ENCODE data around the gene LCOR. TPM values are rescaled to one million over a fixed set of nuclear protein-coding genes. Genes with fewer than 3 reads are reported as not detected.

The LCOR gene
- total and polyA plus RNA-seq, 2 of the 13 experiments (the other 11 are each of a cell fraction or from before 2014, with no cell fraction given), result 12.4 to 23.7 TPM

- TF ChIP-seq, protein P1, sequence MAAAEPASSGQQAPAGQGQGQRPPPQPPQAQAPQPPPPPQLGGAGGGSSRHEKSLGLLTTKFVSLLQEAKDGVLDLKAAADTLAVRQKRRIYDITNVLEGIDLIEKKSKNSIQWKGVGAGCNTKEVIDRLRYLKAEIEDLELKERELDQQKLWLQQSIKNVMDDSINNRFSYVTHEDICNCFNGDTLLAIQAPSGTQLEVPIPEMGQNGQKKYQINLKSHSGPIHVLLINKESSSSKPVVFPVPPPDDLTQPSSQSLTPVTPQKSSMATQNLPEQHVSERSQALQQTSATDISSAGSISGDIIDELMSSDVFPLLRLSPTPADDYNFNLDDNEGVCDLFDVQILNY (CRISPR knock-in tag; conservative IDR thresholded peaks at IDR 0.05), result no peak
- TF ChIP-seq JUNB (CRISPR knock-in tag; IDR thresholded peaks at IDR 0.05; ENCODE audit: borderline replicate concordance) (no peak), ZNF589 (CRISPR knock-in tag; conservative IDR thresholded peaks at IDR 0.05) (no peak), ZNF619 (CRISPR knock-in tag; IDR thresholded peaks at IDR 0.05) (no peak), NR2F2 (IDR thresholded peaks at IDR 0.05; ENCODE audit: borderline replicate concordance, low read depth) (no peak), ZNF879 (CRISPR knock-in tag; IDR thresholded peaks at IDR 0.05) (no peak), MATR3 (CRISPR knock-in tag; IDR thresholded peaks at IDR 0.05) (no peak), MAFF (IDR thresholded peaks at IDR 0.05; ENCODE audit: low read depth, low read length) (peak; percentile 76), SP5 (CRISPR knock-in tag; IDR thresholded peaks at IDR 0.05; ENCODE audit: borderline replicate concordance, low read depth) (no peak), PITX1 (CRISPR knock-in tag; IDR thresholded peaks at IDR 0.05) (no peak), ERF (CRISPR knock-in tag; IDR thresholded peaks at IDR 0.05) (no peak), ZEB1 (IDR thresholded peaks at IDR 0.05; ENCODE audit: insufficient replicate concordance, low read depth) (no peak), ZNF549 (CRISPR knock-in tag; IDR thresholded peaks at IDR 0.05) (no peak)
- TF ChIP-seq, protein P2, sequence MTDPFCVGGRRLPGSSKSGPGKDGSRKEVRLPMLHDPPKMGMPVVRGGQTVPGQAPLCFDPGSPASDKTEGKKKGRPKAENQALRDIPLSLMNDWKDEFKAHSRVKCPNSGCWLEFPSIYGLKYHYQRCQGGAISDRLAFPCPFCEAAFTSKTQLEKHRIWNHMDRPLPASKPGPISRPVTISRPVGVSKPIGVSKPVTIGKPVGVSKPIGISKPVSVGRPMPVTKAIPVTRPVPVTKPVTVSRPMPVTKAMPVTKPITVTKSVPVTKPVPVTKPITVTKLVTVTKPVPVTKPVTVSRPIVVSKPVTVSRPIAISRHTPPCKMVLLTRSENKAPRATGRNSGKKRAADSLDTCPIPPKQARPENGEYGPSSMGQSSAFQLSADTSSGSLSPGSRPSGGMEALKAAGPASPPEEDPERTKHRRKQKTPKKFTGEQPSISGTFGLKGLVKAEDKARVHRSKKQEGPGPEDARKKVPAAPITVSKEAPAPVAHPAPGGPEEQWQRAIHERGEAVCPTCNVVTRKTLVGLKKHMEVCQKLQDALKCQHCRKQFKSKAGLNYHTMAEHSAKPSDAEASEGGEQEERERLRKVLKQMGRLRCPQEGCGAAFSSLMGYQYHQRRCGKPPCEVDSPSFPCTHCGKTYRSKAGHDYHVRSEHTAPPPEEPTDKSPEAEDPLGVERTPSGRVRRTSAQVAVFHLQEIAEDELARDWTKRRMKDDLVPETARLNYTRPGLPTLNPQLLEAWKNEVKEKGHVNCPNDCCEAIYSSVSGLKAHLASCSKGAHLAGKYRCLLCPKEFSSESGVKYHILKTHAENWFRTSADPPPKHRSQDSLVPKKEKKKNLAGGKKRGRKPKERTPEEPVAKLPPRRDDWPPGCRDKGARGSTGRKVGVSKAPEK (CRISPR knock-in tag; IDR thresholded peaks at IDR 0.05; ENCODE audit: borderline replicate concordance), result no peak
- TF ChIP-seq, protein P3, sequence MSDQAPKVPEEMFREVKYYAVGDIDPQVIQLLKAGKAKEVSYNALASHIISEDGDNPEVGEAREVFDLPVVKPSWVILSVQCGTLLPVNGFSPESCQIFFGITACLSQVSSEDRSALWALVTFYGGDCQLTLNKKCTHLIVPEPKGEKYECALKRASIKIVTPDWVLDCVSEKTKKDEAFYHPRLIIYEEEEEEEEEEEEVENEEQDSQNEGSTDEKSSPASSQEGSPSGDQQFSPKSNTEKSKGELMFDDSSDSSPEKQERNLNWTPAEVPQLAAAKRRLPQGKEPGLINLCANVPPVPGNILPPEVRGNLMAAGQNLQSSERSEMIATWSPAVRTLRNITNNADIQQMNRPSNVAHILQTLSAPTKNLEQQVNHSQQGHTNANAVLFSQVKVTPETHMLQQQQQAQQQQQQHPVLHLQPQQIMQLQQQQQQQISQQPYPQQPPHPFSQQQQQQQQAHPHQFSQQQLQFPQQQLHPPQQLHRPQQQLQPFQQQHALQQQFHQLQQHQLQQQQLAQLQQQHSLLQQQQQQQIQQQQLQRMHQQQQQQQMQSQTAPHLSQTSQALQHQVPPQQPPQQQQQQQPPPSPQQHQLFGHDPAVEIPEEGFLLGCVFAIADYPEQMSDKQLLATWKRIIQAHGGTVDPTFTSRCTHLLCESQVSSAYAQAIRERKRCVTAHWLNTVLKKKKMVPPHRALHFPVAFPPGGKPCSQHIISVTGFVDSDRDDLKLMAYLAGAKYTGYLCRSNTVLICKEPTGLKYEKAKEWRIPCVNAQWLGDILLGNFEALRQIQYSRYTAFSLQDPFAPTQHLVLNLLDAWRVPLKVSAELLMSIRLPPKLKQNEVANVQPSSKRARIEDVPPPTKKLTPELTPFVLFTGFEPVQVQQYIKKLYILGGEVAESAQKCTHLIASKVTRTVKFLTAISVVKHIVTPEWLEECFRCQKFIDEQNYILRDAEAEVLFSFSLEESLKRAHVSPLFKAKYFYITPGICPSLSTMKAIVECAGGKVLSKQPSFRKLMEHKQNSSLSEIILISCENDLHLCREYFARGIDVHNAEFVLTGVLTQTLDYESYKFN (CRISPR knock-in tag; conservative IDR thresholded peaks at IDR 0.05), result 0 out of 2 replicates have a peak, but pooled peaks have one; percentile 42
- TF ChIP-seq, protein P4, sequence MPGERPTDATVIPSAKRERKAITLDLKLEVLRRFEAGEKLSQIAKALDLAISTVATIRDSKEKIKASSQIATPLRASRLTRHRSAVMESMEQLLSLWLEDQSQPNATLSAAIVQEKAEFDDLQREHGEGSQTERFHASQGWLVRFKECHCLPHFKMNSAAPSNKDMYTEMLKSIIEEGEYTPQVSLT (CRISPR knock-in tag; IDR thresholded peaks at IDR 0.05; ENCODE audit: borderline replicate concordance, low read depth), result no peak
- TF ChIP-seq, protein P5, sequence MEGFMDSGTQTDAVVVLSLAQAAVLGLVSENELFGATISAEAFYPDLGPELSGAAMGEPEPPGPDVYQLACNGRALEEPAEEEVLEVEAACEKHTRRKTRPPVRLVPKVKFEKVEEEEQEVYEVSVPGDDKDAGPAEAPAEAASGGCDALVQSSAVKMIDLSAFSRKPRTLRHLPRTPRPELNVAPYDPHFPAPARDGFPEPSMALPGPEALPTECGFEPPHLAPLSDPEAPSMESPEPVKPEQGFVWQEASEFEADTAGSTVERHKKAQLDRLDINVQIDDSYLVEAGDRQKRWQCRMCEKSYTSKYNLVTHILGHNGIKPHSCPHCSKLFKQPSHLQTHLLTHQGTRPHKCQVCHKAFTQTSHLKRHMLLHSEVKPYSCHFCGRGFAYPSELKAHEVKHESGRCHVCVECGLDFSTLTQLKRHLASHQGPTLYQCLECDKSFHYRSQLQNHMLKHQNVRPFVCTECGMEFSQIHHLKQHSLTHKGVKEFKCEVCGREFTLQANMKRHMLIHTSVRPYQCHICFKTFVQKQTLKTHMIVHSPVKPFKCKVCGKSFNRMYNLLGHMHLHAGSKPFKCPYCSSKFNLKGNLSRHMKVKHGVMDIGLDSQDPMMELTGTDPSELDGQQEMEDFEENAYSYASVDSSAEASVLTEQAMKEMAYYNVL (CRISPR knock-in tag; IDR thresholded peaks at IDR 0.05; ENCODE audit: borderline replicate concordance), result no peak
Observed at GRCh38 chr10:96794836-96795733, 37.0 kb upstream of the LCOR start (continued).
